Stimulated activated CD8-positive, alpha-beta memory T cell treated with anti-CD3 and anti-CD28 coated beads, Interleukin-7, amount 100 ng/mL, for 4 hours (primary cell): ENCODE results near the gene VDR.
"Not testable (repeated sequence)": the region's sequence is repeated elsewhere in the genome, so short reads cannot be mapped to it uniquely, and the experiment has no call there.

ENCODE experiments used
- DNase-seq, 2 donors: peaks; one replicate each; pipeline ENCODE4 v3.0.0-alpha.2; 2020; ENCODE audit warnings: low read depth in 2 of 2

Gene VDR

DNA sequence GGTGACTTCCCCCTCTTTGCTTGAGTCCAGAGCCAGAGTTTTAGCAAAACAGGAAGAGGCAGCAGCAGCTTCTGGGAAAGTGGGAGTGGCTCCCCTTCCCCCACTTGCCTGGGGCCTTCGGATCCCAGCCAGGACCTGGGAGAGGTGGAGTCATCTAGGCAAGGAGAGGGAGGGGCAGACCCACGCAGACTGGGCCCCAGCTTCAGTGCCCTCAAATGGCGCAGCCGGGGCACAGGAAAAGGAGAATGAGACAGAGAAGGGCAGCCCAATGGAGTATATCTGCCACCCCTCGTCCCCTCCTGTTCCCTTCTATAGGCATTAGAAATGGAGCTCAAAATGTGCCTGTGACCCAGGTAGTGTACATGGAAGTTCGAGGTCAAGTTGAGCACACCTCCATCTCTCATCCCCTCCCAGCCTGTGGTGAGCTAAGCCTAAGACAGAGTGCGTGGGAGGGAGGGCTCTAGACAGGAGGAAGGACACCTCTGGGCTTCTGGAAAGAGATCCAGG lies 75.8 kb downstream of the VDR start:
- no peak for DNase-seq

DNA sequence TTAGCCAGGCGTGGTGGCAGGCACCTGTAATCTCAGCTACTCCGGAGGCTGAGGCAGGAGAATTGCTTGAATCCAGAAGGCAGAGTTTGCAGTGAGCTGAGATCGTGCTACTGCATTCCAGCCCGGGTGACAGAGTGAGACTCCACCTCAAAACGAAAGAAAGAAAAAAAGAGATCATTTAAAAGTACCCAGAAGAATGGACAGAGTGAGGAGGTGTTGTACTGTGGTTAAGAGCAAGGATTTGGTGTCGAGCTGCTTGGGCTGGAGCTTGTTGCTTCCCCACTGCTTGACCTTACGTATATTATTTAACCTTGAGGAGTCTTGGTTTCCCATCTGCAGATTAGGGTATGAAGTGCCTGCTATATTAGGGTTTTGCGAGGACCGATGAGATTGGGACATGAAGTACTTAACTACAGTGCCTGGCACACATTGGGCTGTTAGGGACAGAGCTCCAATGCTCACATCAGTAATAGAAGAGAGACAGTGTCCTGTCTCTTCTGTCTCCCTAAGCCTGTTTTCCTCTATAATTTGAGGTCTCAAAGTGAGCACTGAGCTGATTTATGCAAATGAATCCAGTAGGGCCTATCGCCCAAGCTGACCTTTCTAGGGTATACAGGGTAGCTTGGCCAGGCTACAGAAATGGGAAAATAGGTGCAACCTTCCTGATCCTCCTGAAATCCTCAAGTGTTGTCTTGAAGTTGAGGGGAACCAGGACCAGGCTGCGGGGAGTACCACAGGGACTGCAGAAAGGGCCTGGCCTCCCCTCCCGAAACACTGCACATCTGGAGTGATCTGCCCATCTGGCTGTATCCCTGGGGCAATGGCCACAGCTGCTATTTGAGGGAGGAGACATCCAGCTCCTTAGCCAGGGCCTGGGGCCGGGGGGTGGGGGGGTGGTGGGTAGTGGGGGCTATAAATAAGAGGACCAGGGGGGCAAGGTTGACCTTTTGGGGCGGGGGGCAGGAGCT lies 76.5 kb downstream of the VDR start:
- DNase-seq = no peak

DNA sequence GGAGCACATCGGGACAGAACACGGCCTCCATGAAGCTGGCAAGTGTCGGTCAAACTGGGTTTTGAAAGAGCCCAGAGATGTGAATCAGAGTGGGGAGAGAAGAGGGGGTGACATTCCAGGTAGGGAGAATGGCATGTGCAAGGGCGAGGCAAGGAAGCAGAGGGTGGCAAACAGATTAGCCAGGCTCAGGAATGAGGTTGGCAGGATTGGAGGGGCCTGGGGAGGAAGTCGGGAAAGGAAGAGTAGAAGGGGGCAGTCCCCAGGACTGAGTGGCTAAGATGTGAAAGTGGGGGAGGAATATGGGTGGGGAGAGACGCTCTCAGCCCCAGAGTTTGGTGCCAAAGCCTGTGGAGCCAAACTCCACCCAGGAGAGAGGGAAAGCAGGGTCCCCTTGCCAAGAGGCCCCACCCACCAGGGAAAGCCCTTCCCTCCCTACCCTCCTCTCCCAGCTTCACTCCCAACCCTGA lies 79.6 kb downstream of the VDR start:
- DNase-seq = no peak

DNA sequence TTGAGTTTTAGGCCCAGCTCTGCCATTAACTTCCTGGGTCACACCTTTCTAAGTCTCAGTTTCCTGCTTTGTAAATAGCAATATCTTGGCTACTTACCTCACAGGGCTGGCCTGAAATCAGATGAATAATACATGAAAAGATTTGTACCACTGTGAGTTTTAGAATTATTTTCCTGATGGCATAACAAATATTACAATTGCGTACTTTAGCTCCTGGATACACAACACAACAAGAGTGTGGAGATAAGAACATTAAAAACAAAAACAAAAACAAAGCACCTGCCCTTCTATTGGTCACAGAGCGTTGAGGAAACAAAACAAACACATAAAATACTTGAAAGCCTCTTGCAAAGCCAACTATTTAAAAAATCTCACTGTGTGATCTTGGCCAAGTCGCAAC lies 80.2 kb downstream of the VDR start:
- DNase-seq = no peak

DNA sequence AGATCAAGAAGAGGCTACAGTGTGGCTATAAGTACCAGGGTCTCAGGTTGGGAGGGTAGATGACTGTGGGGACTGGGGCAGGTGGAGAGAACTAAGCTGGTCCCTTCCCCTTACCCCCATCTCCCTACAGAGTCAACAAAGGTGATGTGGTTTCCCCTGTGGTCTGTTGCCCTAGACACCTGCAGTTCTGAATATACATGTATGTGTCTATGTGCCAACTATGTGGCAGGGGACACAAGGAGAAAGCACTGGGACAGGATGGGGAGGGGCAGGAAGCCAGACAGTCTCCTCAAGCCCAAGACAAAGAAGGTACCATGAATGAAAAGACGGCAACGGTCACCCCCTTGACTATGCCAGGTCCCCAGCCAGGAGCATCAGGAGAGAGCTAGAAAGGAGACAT lies 80.6 kb downstream of the VDR start:
- no peak for DNase-seq

DNA sequence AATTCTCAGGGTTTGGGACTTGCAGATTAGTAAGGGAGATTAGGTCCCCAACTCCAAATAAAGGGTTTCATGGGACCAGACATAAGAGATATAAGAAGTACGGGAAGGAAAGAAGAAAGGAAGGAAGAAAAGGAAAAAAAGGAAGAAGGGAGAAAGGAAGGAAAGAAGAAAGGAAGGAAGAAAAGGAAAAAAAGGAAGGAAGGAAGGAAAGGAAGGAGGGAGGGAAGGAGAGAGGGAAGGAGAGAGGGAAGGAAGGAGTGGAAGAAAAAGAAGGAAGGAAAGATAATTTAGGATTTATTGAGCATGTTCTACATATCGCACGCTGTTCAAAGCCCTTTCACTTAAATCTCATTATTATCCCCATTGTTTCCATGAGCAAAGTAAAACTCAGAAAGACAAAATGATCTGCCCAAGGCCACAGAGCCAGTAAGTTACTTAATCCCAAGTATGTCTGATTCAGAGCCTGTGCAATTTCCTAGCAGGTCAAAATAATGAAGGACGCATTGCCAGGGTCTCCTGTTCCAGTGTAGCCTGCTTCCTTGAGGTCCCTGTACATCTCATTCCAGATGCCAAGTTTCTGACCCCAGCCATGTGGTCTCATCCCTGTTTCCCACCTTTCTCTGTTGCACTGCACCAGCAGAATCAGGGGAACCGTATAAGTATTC lies 81.2 kb downstream of the VDR start:
- DNase-seq = no peak

DNA sequence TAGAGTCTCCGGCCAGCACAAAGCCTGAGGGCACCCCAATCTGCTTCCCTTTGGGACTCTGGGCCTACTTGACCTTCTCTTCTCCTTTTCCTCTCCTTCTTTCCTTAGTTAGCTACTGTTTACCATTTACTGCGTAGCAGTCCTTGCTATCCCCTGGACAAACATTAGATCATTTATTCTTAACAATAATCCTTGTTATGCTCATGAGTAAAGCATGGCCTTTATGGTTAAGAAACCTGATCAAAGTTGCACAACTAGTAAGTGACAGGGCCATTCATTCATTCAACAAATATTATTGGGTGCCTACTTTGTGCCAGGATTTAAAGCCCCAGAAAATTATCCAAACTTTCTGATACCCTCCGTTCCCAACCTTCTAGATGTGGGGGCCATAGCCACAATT lies 81.9 kb downstream of the VDR start:
- DNase-seq = no peak

DNA sequence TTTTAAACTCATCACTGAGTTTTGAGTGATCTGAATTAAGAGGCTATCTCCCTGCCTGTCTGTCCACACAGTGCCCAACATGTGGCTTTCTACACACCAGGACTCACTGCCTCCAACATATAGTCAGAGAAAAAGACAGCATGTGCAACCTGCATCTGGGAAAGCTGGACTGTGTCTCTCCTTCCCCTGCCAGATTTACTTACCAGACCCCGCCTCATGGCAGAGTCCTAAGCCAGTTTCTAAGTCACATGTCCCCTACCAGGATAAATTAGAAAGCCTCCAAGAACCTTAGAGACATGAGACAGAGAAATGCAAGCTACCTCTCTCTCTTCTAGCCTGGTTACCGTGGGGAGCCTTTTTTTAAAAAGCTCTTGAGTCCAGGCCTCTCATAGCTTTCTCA lies 82.4 kb downstream of the VDR start:
- DNase-seq = no peak

DNA sequence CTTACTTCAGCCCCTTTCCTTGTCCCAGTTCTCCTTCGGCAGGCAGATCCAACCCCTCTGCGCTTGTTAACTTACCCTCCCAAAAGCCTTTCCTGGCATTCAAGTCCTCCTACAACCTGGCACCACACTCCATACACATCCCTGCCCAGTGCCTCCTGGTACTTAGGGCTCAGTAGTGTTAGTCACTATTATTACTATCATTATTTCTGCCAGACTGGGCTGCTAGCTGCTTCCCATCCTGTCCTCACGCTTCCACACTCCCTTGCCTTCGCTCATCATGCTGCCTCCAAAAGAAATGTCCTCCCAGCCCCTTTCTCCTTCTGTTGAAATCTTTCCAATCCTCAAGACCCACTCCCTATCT lies 83.5 kb downstream of the VDR start:
- DNase-seq = no peak

DNA sequence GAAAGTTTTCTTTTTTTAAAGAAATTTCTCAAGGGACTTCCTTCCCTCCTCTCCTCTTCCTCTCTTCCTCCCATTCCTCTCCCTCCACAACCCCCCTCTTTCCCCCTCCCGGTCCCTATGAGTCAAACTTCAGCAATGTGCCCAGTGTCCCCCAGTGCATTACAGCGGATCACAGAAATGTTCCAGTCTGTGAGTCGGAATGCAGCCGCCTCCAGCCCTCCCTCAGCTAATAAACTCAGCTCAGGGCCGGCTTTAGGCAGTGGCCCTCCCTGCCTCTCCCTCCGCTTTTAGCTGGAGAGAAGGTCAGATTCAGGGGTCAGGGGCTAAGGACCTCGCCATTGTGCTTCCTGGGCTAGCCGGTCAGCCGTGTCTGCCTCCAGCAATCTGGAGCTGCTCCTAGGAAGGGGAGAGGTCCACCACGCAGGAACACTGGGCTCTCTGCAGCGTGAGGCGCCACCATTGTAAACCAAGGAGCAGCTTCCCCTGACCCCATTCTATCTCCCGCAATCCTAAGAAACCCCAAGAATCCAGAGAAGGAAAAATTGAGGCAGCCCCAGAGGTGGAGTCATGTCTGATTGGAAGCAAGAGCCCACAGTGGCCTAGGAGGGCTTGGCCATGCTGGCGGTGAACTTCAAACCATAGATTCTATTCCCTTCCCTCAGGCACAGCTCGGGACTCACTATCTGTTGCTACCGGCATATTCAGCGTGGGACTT lies 84.0 kb downstream of the VDR start:
- no peak for DNase-seq

DNA sequence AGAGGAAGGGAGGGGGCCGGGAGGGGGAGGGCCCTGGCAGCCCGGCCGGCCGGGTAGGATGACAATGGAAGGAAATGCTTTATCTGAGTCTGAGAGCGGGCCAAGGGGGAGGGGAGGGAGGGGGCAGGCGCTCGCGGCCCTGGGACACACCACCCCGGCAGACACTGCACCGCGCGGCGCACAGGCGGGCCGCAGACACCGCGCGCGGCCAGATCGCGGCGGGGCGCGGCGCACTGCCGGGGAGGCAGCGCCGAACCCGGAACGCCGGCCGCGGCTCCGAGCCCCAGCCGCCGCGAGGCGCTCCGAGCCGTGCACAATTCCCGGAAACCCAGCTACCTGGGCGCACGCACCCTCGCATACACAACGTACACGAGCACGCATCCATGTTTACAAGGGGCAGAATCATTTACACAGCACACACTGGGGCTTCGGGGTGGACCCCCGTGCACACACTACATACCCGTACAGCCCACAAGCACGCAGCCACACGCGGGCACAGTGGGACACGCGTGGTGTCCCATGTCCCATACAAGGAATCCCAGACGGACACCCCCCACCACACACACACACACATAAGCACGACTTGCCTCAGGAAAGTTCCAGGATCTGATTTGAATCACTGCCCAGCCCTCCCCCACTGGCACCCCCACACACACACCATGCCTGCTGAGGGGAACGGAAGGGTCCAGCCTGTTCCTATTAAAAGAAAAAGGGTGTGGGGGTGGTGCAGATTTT lies 84.7 kb downstream of the VDR start, which contains the start of gene HDAC7:
Gene HDAC7 (minus strand): TSS at position 8 of the 735 bp plus-strand sequence. CDS start 118 bp downstream, outside the sequence.
- peak in 1 of 2 donors; percentile 71 for DNase-seq

DNA sequence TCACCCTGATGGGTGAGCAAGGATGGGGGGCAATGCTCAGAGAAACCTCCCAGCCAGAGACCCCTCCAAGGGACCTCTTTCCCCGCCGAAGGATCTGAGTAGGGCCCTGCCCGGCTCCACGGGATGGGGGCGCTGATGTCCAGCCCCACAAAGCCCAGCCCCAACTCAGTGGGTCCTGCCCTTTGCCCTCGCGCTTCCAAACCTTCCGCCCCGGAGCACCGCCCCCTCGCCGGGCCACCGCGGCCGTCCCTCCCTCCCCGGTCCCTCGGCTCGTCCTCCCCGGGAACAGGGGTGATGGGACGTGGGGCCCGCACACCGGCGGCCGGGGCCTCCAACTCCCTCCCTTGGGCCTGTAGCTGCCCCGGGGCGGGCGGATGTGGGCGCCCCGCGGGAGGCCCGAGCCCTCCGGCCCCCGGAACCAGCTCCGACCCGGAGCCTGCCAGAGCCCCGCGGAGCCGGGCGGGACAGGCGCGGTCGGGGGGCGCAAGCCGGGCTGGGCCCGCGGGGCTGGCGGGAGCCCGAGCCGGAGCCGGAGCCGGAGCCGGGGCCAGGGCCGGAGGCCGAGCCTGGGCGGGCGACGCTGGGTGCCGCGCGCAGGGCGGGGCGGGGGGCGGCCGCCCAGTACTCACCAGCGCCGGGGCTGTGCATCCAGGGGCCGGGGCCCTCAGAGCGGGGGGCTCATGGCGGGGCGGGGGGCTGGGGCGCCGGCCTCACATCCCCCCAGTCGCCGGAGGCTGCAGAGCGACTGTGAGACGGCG lies 85.5 kb downstream of the VDR start:
- no peak for DNase-seq

DNA sequence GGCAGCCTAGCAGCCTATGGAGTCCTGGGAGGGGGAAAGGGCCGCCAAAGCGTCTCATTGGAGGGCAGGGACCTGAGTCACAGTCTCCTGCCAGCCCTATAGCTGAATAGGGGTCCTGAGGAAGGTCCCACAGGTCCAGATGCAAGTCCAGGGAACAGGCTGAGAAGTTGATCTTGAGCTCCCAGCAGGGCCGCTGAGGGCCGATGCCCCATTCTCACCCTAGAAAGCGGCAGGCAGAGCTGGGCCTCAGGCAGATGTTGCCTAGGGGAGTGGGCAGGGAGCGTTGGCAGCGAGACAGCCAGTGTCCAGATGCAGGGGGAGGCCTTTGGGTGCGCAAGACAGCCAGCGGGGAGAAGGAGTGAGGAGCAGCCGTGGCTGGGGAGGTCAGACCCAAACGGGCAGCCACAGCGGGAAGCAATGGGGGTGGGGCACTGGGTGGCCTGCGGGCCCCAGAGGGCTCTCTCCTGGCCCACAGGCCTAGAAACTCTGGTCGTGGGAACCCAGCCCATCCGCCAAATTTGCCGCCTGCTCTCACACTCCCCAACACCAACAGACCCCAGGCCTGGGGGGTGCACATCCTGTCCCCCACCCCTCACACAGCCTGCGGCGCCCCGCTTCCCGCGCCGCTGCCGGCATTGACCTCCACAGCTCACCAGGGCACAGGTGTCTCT lies 86.2 kb downstream of the VDR start:
- DNase-seq = no peak

DNA sequence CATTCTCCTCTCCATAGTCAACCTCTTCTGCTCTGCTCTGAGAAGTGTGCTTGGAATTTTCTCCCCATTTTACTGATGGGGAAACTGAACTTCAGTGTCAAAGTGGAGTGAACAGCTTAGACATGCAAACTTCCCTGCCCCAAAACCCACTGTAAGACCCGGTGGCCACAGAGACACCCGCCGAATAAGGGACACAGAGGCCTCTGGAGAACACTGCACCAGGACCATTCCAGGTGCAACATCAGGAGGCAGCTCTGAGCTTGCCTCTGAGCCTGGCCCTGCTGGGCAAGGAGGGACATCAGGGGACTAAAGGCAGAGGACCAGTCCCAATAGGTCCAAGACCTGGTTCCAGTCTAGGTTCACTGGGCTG lies 86.8 kb downstream of the VDR start:
- DNase-seq = no peak

DNA sequence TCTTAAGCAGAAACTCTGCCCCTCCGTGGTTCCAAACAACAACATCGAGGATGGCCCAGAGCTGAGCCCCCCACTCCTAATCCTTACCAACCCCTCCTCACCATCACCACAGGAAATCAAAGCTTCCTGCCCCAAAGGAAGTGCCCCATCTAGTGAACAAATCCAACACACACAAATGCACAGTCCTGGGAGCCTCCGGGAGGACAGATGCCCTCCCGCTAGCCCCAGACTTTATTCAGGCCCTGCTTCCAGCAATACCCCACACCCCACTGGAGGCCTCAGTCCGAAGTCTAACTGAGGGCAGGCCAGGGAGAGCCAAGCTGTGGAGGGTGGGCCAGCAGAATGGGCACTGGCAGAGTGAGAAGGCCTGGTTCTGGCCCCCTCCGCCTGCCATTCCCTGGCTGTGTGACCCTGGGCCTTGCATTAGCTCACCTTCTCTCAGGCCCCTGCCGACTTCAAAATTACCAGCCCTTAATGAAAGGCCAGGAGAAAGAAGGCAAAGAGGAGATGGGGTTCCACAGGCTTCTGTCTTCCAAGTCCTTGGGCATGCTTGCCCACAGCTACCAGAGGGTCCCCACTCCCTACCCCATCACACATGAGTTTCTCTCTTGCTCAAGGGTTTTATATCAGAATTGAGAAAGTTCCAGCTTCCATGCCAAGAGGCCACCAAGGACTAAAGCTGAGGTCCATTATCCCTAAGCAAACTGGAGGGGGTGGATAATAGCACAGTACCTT lies 87.4 kb downstream of the VDR start:
- DNase-seq = no peak

DNA sequence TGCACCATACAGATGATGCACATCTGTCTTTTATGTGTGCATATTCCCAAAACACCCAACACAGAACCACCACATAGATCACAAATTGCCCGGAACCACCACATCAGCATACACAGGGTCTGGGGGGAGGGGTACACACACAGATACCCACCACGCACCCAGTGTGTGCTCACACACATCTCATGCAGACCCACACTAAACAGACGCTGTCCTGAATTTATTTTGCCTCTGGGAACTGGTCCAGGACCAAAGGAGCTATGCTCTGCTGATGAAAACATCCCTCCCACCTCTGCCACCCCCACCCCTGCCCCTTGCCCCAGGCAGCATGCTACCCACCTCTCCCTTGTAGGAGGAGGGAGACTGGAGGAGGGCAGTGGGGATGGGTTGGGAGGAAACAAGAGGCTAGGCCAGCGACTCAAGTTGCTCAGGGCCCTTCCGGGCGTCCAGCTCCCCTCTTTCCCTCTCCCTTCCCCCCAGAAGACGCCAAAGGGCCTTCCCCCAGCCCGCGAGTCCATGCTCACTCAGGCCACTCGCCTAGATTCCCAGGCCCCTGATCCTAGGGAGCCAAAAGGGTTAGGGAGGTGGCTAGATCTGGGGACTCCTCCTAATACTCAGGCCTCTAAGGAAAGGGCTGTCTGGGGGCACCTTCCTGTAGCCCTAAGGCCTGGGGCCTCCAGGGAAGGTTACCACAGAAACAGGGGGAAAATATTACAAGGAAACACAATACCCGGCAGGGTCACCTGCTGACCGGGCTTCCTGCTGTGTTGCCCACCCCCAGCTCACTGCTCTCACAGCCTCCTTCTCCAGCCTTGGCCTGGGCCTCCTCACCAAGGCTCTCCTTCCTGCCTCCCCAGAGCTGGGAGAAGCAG lies 88.2 kb downstream of the VDR start:
- DNase-seq = no peak

DNA sequence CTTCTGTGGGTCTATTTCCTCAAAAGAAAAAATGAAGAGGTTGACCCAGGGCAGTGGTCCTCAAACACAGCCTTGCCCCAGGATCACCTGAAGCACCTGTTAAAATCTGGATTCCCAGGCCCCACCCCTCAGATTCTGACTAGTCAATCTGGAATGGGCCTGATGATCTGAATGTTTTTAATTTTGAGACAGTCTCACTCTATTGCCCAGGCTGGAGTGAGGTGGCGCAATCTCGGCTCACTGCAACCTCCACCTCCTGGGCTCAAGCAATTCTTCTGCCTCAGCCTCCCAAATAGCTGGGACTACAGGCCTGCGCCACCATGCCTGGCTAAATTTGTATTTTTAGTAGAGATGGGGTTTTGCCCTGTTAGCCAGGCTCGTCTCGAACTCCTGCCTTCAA lies 89.3 kb downstream of the VDR start:
- DNase-seq = not testable (repeated sequence)

DNA sequence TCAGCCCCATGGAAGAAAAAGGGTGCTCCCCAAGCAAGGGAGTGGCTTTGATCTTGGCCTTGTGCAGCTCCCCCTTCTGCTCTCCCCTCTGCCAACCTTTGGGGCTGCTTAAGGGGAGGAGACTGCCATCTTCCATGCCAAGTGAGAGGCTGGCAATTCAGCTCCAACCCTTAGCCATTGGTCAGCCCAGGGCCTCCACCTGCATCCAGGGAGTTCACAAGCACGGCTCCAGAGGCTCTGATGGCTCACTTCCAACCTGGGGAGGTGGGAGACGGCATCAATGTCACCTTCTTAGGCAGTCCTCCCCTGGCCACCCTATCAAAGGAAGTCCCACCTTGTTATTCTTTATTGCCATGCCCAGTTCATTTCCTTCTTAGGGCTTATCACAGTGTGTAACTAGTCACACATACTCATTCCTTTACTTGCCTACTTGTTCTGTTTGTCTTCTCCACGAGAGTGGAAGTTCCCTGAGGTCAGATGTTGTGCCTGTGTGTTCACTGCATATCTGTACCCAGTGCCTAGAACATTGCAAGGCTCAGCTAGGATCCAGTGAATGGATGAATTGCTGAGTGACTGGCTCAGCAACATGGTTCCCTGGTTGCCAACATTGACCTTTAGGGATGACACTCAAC lies 90.1 kb downstream of the VDR start:
- DNase-seq = no peak
